Measurements from ENCODE around the gene HSPG2. TPM values are rescaled to one million over a fixed set of nuclear protein-coding genes. Genes with fewer than 3 reads are reported as not detected.

HSPG2 gene
- total RNA-seq, 4 donors from 2014 or later = 75.7 to 239 (median 96.8) TPM

DNA sequence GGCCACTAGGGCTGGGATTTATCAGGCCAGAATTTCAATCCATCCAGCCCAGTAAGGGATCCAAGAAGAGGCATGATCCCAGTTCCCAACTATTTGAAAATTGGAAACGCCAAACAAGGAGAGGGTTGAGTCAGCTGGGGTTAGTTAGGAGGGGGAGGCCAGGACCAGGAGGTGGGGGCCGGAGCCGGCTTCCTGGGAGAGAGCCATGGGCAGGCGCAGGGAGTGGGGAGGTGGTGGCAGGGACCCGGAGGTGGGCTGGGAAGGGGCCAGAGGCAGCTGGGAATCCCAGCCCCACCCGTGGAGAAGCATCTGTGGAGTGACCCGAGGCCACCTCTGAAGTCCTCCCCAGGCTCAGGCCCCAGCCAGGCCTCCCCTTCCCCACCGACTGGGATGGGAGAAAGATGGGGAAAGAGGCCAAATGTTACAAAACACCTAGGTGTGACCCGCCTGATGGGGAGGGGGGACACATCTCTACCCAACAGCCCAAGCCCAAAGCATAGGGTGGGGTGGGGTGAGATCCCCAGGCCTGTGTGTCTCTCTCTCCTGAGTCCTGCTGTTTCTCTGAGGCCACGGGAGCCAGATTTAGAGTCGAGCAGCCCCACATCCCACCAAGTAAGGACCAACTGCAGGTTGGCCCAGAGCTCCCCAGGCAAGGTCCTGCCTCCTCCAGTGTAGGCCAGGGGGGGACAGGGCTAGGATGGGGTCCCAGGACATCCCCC is 10.1 kb downstream of the HSPG2 start:
- peaks cover 74 to 90% of the 10 kb centered on the region in 2 donors for H3K4me1 ChIP-seq
- H3K27me3 ChIP-seq = no peaks in the 10 kb centered on the region
- DNase-seq = no peak
- H3K27ac ChIP-seq = peak overlapping the region; percentile 6 to 95 (median 83)
- no peaks in the 10 kb centered on the region for H3K36me3 ChIP-seq
- TF ChIP-seq POLR2A (IDR thresholded peaks at IDR 0.05) = no peak
- TF ChIP-seq, protein P1, sequence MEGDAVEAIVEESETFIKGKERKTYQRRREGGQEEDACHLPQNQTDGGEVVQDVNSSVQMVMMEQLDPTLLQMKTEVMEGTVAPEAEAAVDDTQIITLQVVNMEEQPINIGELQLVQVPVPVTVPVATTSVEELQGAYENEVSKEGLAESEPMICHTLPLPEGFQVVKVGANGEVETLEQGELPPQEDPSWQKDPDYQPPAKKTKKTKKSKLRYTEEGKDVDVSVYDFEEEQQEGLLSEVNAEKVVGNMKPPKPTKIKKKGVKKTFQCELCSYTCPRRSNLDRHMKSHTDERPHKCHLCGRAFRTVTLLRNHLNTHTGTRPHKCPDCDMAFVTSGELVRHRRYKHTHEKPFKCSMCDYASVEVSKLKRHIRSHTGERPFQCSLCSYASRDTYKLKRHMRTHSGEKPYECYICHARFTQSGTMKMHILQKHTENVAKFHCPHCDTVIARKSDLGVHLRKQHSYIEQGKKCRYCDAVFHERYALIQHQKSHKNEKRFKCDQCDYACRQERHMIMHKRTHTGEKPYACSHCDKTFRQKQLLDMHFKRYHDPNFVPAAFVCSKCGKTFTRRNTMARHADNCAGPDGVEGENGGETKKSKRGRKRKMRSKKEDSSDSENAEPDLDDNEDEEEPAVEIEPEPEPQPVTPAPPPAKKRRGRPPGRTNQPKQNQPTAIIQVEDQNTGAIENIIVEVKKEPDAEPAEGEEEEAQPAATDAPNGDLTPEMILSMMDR (IDR thresholded peaks at IDR 0.05) = no peak
- intact Hi-C loops (cut with DNase I) = no loop called here
- WGBS, 2 donors = 33 to 39% methylated on average over 8 to 11 of the region's 11 CpGs
- H3K4me3 ChIP-seq (replicated peaks in 1 of 3) = no peak overlapping the region
- no peaks in the 10 kb centered on the region for H3K9me3 ChIP-seq

DNA sequence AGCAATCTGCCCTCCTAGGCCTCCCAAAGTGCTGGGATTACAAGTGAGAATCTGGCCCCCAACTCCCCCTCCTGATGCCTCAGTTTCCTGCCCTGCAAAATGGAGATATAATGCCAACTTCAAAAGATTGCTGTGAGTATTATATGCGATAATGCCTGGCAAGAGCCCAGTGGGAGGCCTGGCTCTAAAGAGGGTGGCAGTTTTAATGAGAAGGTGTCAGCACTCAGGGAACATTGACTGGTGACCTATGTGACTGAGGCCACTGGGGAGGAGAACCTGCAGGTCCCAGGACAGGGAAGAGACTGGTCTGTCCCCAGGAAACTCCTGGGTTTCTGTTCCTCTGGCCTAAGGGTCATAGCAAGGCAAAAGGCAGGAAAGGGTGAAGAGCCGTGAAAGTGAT is 11.0 kb downstream of the HSPG2 start:
- no peak for TF ChIP-seq POLR2A (IDR thresholded peaks at IDR 0.05)
- TF ChIP-seq, protein P1 (IDR thresholded peaks at IDR 0.05) = no peak
- H3K4me1 ChIP-seq = peaks cover 74 to 90% of the 10 kb centered on the region in 2 donors
- H3K36me3 ChIP-seq = no peaks in the 10 kb centered on the region
- no peak for DNase-seq
- H3K9me3 ChIP-seq = no peaks in the 10 kb centered on the region
- H3K27me3 ChIP-seq = no peaks in the 10 kb centered on the region
- H3K4me3 ChIP-seq (replicated peaks in 1 of 3) = no peak overlapping the region
- intact Hi-C loops (cut with DNase I) = no loop called here
- peak overlapping the region; percentile 6 to 95 (median 83) for H3K27ac ChIP-seq
- 72 to 81% methylated on average over 2 of the region's 2 CpGs for WGBS, 2 donors

DNA sequence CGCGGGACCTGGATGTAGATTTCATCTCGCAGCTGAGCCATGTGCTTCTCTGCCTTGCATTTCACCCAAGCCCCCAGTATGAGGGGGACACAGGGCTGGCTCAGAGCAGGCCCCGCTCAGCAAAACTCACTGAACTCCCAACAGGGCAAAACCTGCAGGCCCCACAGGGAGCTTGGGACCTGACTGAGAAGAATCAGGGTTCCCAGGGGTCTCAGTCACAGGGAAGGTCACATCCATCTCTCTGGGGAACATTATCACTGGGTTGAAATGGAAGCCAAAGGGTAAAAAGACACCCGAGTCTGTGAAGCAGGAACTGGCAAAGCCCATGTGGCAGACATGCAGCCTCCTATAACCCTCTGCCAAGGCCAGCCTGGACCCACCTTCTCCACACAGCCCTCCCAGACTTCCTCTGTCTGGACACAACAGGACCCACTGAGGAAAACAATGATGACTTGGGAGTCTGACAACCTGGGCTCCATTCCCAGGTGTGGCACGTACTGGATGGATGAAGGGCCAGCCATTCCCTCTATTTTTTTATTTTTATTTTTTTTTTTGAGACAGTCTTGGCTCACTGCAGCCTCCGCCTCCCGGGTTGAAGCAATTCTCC is 11.7 kb downstream of the HSPG2 start:
- Histone ChIP-seq H3K4me1 (peaks cover 74 to 91% of the 10 kb centered on the region in 2 donors), H3K4me3 (replicated peaks in 1 of 3) (no peak overlapping the region), H3K27ac (peak overlapping the region; percentile 36 to 95 (median 83)), H3K27me3 (no peaks in the 10 kb centered on the region), H3K9me3 (no peaks in the 10 kb centered on the region), H3K36me3 (no peaks in the 10 kb centered on the region)
- TF ChIP-seq POLR2A (IDR thresholded peaks at IDR 0.05) = no peak
- TF ChIP-seq, protein P1 (IDR thresholded peaks at IDR 0.05) = no peak
- WGBS, 2 donors = 45 to 60% methylated on average over 7 of the region's 8 CpGs
- intact Hi-C loops (cut with DNase I) = no loop called here
- DNase-seq = no peak

DNA sequence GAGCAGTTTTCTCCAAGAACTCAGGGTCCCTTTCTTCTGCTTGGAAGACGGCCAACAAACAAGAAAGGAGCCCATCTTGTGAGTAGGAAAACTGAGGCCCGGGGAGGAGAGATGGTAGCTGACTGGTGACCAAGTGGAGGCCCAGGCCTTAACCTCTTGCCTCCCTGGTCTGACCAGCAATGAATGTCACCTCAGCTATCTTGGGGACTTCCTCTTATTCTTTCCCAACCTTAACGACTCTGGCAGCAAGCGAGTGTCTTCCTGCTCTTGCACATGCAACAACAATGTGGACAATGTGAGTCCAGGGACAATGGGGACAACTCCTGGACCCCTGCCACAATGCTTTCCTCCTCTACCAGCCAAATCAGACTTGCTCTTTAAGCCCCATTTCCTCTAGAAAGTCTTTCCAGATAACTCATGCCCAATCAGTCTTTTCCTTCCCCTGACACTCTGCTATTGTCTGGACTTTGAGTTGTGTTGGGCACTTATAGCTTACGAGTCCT is 12.6 kb downstream of the HSPG2 start:
- TF ChIP-seq, protein P1 (IDR thresholded peaks at IDR 0.05) = no peak
- no peak for TF ChIP-seq POLR2A (IDR thresholded peaks at IDR 0.05)
- Histone ChIP-seq H3K4me3 (replicated peaks in 1 of 3) (no peak overlapping the region), H3K36me3 (no peaks in the 10 kb centered on the region), H3K27ac (peak overlapping the region; percentile 36 to 95 (median 83)), H3K27me3 (no peaks in the 10 kb centered on the region), H3K4me1 (peaks cover 83 to 91% of the 10 kb centered on the region in 2 donors), H3K9me3 (no peaks in the 10 kb centered on the region)
- 57 to 60% methylated on average over 5 of the region's 5 CpGs for WGBS, 2 donors
- peak; percentile 51 to 55 for DNase-seq
- intact Hi-C loops (cut with DNase I) = no loop called here

Measured in thyroid gland (tissue), 4 donors.